ENCODE data around the gene MYO1E.
"Not testable (repeated sequence)": the region's sequence is repeated elsewhere in the genome, so short reads cannot be mapped to it uniquely, and the experiment has no call there.

The MYO1E gene

GRCh38 chr15:59180945-59181600, 191.6 kb downstream of the MYO1E start:
- peak; percentile 9 for DNase-seq

GRCh38 chr15:59179717-59180116, 193.0 kb downstream of the MYO1E start:
- DNase-seq, result peak; percentile 24

DNA sequence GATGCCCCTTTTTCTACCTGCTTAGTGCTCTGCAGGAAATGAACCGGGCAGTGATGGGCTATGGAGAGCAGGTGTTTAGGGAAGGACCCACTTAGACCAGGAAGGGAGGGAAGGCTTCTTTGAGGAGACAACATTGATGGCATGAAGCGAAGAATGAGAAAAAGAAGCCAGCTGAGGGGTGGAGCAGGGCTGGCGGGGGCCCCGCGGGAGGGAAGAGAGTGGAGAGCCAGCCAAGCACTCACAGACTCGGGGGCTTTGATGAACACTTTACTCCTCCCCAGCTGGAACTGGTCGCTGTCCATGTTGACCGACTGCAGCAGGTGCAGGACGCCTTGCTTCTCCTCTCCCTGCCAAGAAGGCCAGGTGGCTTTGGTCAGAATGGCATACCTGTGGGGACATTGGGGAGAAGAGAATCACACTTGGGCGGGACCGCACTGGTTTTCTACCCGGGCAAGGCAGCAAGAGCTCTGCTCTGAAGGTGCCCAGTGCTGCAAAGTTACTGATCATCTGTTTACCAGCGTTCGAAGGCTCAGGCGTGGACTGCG, 194.4 kb downstream of the MYO1E start:
- DNase-seq, result no peak

GRCh38 chr15:59177317-59177660, 195.4 kb downstream of the MYO1E start:
- DNase-seq, result no peak

- DNase-seq, result no peak
These were observed 195.9 kb downstream of the MYO1E start for GRCh38 chr15:59176653-59177316.

- peak; percentile 85 for DNase-seq
These were observed 197.5 kb downstream of the MYO1E start for GRCh38 chr15:59174835-59175831.

GRCh38 chr15:59174151-59174834, 198.4 kb downstream of the MYO1E start:
- no peak for DNase-seq

DNA sequence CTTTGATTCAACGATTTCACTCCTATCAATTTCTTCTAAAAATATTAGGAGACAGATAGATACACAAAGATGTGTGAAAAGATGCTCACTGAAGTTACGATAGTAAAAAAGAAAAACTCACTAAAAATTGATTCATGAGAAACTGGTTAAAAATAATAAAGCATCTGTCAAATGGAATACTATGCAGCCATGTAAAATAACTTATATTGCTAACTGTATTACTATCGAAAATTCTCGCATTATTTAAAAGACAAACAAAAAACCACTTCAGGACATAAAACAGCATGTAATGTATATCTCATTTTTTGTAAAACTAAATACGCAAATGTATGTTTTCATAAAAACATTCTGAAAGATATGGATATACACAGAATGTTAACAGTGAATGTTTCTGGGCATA, 199.5 kb downstream of the MYO1E start:
- no peak for DNase-seq

GRCh38 chr15:59172289-59172901, 200.3 kb downstream of the MYO1E start:
- DNase-seq, result no peak

DNA sequence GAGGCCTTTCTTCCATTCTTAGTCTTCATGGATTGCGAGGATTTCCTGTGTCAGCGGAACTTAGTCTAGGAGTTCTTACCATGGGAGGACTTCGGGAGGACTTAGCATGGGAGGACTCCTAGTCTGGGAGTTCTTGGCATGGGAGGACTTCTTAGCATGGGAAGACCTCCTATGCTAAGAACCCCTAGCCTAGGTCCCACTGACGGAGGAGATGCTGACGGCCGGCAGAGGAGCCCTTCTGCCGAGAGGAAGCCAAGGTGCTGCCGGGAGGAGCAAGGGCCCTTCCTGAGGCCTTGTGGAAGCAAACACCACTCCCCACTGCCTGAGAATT, 201.6 kb downstream of the MYO1E start:
- DNase-seq, result no peak

DNA sequence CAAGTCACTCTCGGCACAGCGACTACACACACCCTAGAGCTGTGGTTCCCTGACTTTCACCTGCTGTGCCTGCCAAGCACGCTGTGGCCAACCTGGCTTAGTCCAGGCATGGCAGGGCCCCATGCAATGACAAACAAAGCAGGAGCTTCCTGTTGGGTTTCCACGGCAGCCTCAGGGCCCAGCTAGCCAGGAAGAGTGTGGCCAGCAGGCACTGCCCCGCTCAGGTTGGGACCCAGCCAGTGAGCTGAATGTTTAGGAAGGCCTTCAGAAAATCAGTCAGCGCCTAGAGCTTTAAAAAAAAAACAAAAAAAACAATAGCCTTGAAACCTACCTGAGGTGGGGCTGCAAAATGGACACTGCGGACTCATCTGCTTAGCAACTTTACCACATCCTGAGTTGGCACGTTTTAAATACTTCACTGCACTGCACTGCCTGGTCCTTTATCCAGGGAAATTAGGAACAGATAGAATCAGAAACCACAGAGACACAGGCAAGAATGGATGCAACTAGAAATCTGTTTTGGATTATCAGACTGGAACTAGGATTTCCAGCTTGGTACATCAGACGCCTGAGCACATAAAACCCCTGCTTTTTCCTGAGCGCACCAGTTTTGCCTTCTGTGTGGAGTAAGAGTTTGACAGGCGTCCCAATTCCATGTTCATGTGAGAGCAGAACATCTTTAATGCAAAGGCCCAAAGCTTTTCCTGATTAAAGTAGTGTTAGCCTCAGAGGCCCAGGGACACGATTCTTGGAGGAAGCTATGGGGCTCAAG, 202.2 kb downstream of the MYO1E start:
- no peak for DNase-seq

GRCh38 chr15:59169251-59169708, 203.4 kb downstream of the MYO1E start:
- DNase-seq, result no peak

GRCh38 chr15:59168536-59168935, 204.1 kb downstream of the MYO1E start:
- DNase-seq, result no peak

DNA sequence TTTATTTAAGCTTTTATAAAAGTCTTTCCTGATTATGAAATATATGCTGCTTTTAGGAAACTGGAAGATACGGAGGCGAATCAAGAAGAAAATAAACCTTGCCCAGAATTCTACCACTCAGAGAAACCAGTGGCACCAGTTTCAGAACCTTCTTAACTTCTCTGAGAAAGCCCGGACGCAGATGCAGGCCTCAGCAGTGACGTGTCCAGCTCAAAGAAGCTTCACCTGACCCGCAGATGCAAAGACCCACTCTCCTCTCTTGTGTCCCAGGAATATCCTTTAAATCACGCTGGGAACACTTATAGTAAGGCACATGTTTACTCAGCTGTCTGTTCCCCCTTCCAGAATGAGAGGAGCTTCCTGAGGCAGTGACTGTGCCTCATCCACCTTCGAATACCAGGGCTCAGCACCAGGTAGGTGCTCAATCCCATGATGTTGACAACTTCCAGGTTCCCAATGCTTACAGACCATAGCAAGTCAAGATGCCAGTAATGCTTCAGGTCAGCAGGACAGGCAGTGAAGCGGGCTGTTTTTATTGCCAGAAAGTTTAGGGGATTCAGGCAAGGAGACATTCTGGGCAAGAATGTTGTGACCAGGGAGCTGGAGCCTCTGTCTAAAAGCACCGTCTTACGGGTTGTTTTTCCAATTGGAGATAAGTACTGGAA, 205.9 kb downstream of the MYO1E start:
- no peak for DNase-seq

DNA sequence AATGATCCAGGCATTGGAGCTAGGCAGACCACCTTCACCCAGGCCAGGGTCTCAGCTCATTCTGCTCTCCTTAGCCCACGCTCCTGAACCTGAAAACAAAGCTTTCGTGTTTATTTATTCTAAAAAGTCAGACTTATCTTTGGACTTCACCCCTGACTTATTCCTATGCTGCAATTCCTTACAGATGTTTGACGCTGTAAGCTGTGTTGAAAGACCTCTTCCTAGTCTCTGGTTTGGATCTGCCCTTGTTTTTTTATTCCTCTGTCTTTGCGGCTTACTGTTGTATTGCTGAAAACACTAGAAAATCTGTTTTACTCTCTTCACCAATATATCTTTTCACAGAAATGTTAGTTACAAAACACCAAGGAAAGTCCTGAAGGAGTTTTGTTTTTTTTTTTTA, 206.5 kb downstream of the MYO1E start:
- DNase-seq, result no peak

GRCh38 chr15:59165726-59166125, 206.9 kb downstream of the MYO1E start:
- DNase-seq, result no peak

DNA sequence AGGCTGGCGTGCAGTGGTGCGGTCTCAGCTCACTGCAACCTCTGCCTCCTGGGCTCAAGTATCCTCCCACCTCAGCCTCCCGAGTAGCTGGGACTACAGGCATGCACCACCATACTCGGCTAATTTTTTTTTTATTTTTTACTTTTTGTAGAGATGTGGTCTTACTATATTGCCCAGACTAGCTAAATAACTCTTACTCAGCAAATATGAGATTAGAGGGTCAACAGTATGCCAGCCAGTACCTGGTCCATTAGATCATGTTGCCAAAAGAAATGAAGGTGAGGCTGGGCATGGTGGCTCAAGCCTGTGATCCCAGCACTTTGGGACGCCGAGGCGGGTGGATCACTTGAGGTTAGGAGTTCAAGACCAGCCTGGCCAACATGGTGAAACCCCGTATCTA, 210.6 kb downstream of the MYO1E start:
- DNase-seq, result not testable (repeated sequence)

GRCh38 chr15:59160880-59161593, 211.6 kb downstream of the MYO1E start:
- DNase-seq, result peak; percentile 83

- no peak for DNase-seq
These were observed 213.5 kb downstream of the MYO1E start for GRCh38 chr15:59159210-59159609.

DNA sequence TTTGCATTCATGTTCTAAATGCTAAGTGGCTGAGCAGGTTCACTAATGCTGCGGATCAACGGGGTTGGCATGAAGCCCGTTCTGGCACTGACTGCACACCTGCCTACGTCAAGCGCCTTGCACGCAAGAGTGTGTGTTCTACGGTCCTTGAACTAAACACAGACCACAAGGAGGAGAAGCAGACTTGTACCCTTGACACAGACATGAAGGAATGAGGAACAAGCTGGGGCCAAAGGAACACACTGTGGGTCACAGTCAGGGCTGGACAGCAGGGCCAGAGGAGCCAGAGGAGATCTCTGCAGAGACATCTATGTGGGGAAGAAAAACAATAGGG, 214.0 kb downstream of the MYO1E start:
- no peak for DNase-seq
